NB4 (cell line): ENCODE data around the gene PCDHGB7.

ENCODE experiments used
- DNase-seq: peaks from one replicate; pipeline ENCODE4 v3.0.0; 2010; ENCODE audit warnings: low read depth
- H3K4me3 ChIP-seq: one replicate; pipeline ENCODE4 v1.5.1; 2011; ENCODE audit warnings: mild to moderate bottlenecking, low read depth, low read length, moderate library complexity
- CTCF ChIP-seq: IDR thresholded peaks from one replicate; pipeline ENCODE4 v1.5.1; 2012; ENCODE audit warnings: low read depth, low read length
- MAX ChIP-seq: IDR thresholded peaks from 2 replicates; pipeline ENCODE4 v1.6.1; 2011; ENCODE audit warnings: low read depth, low read length
- MYC ChIP-seq: IDR thresholded peaks from 2 replicates; pipeline ENCODE4 v1.6.1; 2011; ENCODE audit warnings: low read depth, low read length
- POLR2A ChIP-seq: IDR thresholded peaks from 2 replicates; pipeline ENCODE4 v1.6.1; 2011; ENCODE audit warnings: mild to moderate bottlenecking; ENCODE audit not compliant: insufficient read length; ENCODE audit errors: extremely low read depth

The PCDHGB7 gene

GRCh38 chr5:141441571-141442170 is 24.2 kb downstream of the PCDHGB7 start:
- no peak overlapping the region for H3K4me3 ChIP-seq
- no peak for TF ChIP-seq MYC
- no peak for TF ChIP-seq MAX
- TF ChIP-seq POLR2A = no peak
- TF ChIP-seq CTCF = no peak
- no peak for DNase-seq

DNA sequence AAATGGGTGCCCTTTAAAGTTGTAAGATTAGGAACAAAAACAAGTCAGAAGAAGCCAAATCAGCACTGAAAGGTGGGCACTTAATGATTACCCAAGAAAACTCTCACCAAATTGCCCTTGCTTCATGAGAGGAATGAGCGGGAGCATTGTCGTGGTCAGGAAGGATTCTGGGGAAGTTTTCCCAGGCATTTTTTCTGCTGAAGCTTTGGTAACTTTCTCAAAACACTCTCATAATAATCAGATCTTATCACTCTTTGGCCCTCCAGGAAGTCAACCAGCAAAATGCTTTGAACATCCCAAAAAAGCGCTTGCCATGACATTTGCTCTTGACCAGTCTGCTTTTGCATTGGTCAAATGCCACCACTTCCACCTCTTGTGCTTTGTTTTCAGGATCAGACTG is 47.9 kb downstream of the PCDHGB7 start:
- DNase-seq = no peak
- H3K4me3 ChIP-seq = no peak overlapping the region

More for the DNA sequence above, 47.9 kb downstream of the PCDHGB7 start:
- TF ChIP-seq MAX (no peak), MYC (no peak), CTCF (no peak), POLR2A (no peak)
